DND-41 (cell line): Measurements from ENCODE around the gene CEBPZOS.

Source experiments
- EZH2 ChIP-seq: IDR thresholded peaks from 3 replicates; pipeline ENCODE4 v1.6.1; 2012; ENCODE audit warnings: borderline replicate concordance, low read depth, mild to moderate bottlenecking, moderate library complexity, low read length, inconsistent platforms; ENCODE audit not compliant: severe bottlenecking
- TF ChIP-seq, protein P1 (sequence below): IDR thresholded peaks from 2 replicates; pipeline ENCODE4 v1.5.1; 2012; ENCODE audit warnings: borderline replicate concordance, low read length, moderate library complexity, mild to moderate bottlenecking; ENCODE audit not compliant: poor library complexity, severe bottlenecking; ENCODE audit errors: extremely low read depth

DNA sequence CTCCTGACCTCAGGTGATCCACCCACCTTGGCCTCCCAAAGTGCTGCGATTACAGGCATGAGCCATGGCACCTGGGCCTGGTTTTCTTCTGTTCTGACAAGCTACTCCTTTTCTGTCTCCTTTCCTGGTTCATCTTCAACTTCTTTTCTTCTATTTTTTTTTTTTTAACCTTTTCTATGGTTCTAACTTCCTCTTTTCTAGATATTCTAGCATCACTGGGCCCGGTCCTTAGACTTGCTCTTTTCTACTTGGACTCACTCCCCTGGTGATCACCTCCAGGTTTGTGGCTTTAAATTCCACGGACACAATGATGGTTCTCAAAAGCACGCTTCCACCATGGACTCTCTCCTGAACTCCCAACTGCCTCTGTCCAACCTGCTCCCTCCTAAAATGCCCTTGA is 41.5 kb upstream of the CEBPZOS start:
- no peak for TF ChIP-seq EZH2
- TF ChIP-seq, protein P1, sequence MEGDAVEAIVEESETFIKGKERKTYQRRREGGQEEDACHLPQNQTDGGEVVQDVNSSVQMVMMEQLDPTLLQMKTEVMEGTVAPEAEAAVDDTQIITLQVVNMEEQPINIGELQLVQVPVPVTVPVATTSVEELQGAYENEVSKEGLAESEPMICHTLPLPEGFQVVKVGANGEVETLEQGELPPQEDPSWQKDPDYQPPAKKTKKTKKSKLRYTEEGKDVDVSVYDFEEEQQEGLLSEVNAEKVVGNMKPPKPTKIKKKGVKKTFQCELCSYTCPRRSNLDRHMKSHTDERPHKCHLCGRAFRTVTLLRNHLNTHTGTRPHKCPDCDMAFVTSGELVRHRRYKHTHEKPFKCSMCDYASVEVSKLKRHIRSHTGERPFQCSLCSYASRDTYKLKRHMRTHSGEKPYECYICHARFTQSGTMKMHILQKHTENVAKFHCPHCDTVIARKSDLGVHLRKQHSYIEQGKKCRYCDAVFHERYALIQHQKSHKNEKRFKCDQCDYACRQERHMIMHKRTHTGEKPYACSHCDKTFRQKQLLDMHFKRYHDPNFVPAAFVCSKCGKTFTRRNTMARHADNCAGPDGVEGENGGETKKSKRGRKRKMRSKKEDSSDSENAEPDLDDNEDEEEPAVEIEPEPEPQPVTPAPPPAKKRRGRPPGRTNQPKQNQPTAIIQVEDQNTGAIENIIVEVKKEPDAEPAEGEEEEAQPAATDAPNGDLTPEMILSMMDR: no peak
